GM21390 (cell line): ENCODE measurements around the gene CCT5.
A peak's percentile ranks its signal among the peaks of the same experiment; 100 is the strongest.

Source experiments
- ATAC-seq: cut with Tn5 transposase; IDR thresholded peaks from one replicate; pipeline ENCODE4 v1.9.1; 2021; ENCODE audit not compliant: unreplicated experiment

The CCT5 gene

GRCh38 chr5:10249948-10250805, at the start of gene CCT5:
Gene CCT5, plus strand, starts transcription at chr5:10250280. Its CDS starts 61 bp downstream, at chr5:10250341.
- ATAC-seq, result peak; percentile 75

GRCh38 chr5:10201223-10201868, 48.7 kb upstream of the CCT5 start:
- no peak for ATAC-seq

- no peak for ATAC-seq
These were observed 47.8 kb upstream of the CCT5 start for GRCh38 chr5:10202089-10202910.

- ATAC-seq, result no peak
These were observed 41.1 kb upstream of the CCT5 start for GRCh38 chr5:10209004-10209403.

- no peak for ATAC-seq
These were observed 36.8 kb upstream of the CCT5 start for GRCh38 chr5:10213316-10213715.

GRCh38 chr5:10214041-10214440, 36.0 kb upstream of the CCT5 start:
- no peak for ATAC-seq

GRCh38 chr5:10215366-10215765, 34.7 kb upstream of the CCT5 start:
- no peak for ATAC-seq

GRCh38 chr5:10216107-10216506, 34.0 kb upstream of the CCT5 start:
- no peak for ATAC-seq

- no peak for ATAC-seq
These were observed 31.4 kb upstream of the CCT5 start for GRCh38 chr5:10218658-10219057.

GRCh38 chr5:10219068-10219467, 31.0 kb upstream of the CCT5 start:
- ATAC-seq, result no peak

- no peak for ATAC-seq
These were observed 29.8 kb upstream of the CCT5 start for GRCh38 chr5:10220248-10220647.

GRCh38 chr5:10222326-10222725, 27.8 kb upstream of the CCT5 start:
- ATAC-seq, result no peak

GRCh38 chr5:10227379-10227778, 22.7 kb upstream of the CCT5 start:
- no peak for ATAC-seq

- ATAC-seq, result no peak
These were observed 21.8 kb upstream of the CCT5 start for GRCh38 chr5:10228288-10228687.

- no peak for ATAC-seq
These were observed 20.6 kb upstream of the CCT5 start for GRCh38 chr5:10229306-10230048.

- no peak for ATAC-seq
These were observed 17.7 kb upstream of the CCT5 start for GRCh38 chr5:10232386-10232785.

- no peak for ATAC-seq
These were observed 17.1 kb upstream of the CCT5 start for GRCh38 chr5:10233011-10233410.

GRCh38 chr5:10233505-10233904, 16.6 kb upstream of the CCT5 start:
- ATAC-seq, result no peak

- no peak for ATAC-seq
These were observed 14.7 kb upstream of the CCT5 start for GRCh38 chr5:10235350-10235749.

GRCh38 chr5:10243660-10244240, 6.3 kb upstream of the CCT5 start:
- ATAC-seq, result no peak
